Measurements from ENCODE around the gene CLDN34.

The CLDN34 gene

DNA sequence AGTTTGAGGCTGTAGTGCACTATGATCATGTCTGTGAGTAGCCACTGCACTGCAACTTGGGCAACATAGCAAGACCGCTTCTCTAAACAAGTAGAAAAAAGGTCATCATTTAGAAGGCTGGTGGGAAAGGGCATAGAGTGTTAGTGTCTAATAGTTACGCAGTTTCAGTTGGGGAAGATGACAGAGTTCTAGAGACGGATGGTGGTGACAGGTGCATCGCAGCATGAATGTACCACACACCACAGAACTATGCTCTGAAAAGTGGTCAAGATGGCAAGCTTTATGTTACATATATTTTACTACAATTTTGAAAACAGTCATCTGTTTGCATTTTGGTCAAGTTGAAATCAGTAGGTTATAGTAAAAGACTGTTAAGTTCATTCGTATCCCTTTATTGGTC is 23.7 kb upstream of the CLDN34 start:
- Histone ChIP-seq H3K4me1 (ENCODE audit: control insufficient read depth in 1 of 2, insufficient read depth in 2 of 2, low read length in 2 of 2) (peaks cover 0 to 2% of the 10 kb centered on the region in 2 experiments), H2AK5ac (ENCODE audit: low read length) (no peak overlapping the region), H3K18ac (ENCODE audit: low read length) (no peak overlapping the region), H3K14ac (ENCODE audit: low read length) (no peak overlapping the region), H3K9me3 (ENCODE audit: insufficient read depth, low read depth, low read length) (no peaks in the 10 kb centered on the region), H3K4me3 (ENCODE audit: low read depth, low read length) (no peak overlapping the region), H3K4me2 (ENCODE audit: low read length) (no peak overlapping the region), H4K91ac (ENCODE audit: low read depth, low read length) (no peak overlapping the region), H2BK120ac (ENCODE audit: insufficient read depth, low read length, poor library complexity) (no peak overlapping the region), H2BK5ac (ENCODE audit: low read depth, low read length, poor library complexity) (no peak overlapping the region), H4K12ac (ENCODE audit: low read depth, low read length) (no peak overlapping the region), H3K9ac (ENCODE audit: low read length) (no peak overlapping the region), H3K23ac (ENCODE audit: low read length) (no peak overlapping the region), H3K4ac (ENCODE audit: low read depth, low read length) (no peak overlapping the region), H2AFZ (ENCODE audit: insufficient read depth, low read length, poor library complexity) (no peak overlapping the region), H2BK12ac (ENCODE audit: low read length) (no peak overlapping the region), H3K27ac (ENCODE audit: low read depth, low read length) (no peak overlapping the region), H4K8ac (ENCODE audit: low read depth, low read length) (no peak overlapping the region), H3K27me3 (ENCODE audit: insufficient read depth, low read length) (no peaks in the 10 kb centered on the region), H3K79me2 (ENCODE audit: control insufficient read depth, insufficient read depth, low read length, poor library complexity) (no peaks in the 10 kb centered on the region), H3K79me1 (ENCODE audit: low read length) (no peaks in the 10 kb centered on the region), H3K36me3 (ENCODE audit: control insufficient read depth in 1 of 2, insufficient read depth in 2 of 2, low read length in 2 of 2) (peaks cover 44 to 53% of the 10 kb centered on the region in 2 experiments)
- DNase-seq, result no peak
- no CpG with 5 or more reads among the region's 5 CpGs for WGBS (ENCODE audit: extremely low coverage, insufficient coverage, insufficient read length)

DNA sequence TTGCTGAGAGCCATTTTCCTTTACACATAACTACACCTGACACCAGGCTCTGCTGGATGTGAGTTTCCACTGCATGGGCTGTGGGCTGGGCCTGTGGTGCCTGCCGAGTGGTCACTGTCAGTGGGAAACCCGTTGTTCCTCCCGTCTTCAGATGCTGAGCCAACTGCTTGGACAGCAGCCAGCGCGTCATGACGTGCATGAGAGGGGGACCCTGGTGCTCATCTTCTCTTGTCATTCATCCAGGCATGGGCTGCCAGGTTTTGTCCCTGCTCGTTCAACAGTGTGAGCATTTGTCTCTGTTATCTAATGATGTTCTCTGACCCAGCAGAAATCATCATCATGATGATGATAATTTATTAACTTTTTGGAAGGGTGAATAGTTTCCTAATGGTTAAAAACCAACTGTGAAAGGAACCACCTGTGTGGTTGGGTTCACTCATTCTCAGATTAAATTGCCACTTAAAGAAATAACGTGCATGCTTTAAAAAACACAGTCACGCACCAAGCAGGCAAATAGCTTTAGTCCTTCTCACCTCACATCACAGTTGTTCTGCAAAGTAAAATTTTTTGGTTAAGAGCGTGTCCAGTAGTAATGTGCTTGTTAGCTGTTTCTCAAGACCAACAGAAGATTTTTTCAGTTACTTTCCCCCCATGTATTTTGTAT is 19.9 kb upstream of the CLDN34 start:
- Histone ChIP-seq H3K27ac (ENCODE audit: low read depth, low read length) (no peak overlapping the region), H2AK5ac (ENCODE audit: low read length) (no peak overlapping the region), H3K4me2 (ENCODE audit: low read length) (no peak overlapping the region), H3K4ac (ENCODE audit: low read depth, low read length) (no peak overlapping the region), H3K36me3 (ENCODE audit: control insufficient read depth in 1 of 2, insufficient read depth in 2 of 2, low read length in 2 of 2) (peaks cover 34 to 47% of the 10 kb centered on the region in 2 experiments), H3K4me3 (ENCODE audit: low read depth, low read length) (no peak overlapping the region), H3K27me3 (ENCODE audit: insufficient read depth, low read length) (no peaks in the 10 kb centered on the region), H4K8ac (ENCODE audit: low read depth, low read length) (no peak overlapping the region), H2BK120ac (ENCODE audit: insufficient read depth, low read length, poor library complexity) (no peak overlapping the region), H3K23ac (ENCODE audit: low read length) (no peak overlapping the region), H2BK12ac (ENCODE audit: low read length) (no peak overlapping the region), H4K91ac (ENCODE audit: low read depth, low read length) (no peak overlapping the region), H2AFZ (ENCODE audit: insufficient read depth, low read length, poor library complexity) (no peak overlapping the region), H3K9ac (ENCODE audit: low read length) (no peak overlapping the region), H3K79me2 (ENCODE audit: control insufficient read depth, insufficient read depth, low read length, poor library complexity) (no peaks in the 10 kb centered on the region), H3K9me3 (ENCODE audit: insufficient read depth, low read depth, low read length) (no peaks in the 10 kb centered on the region), H2BK5ac (ENCODE audit: low read depth, low read length, poor library complexity) (no peak overlapping the region), H3K18ac (ENCODE audit: low read length) (no peak overlapping the region), H3K79me1 (ENCODE audit: low read length) (no peaks in the 10 kb centered on the region), H4K12ac (ENCODE audit: low read depth, low read length) (no peak overlapping the region), H3K14ac (ENCODE audit: low read length) (no peak overlapping the region), H3K4me1 (ENCODE audit: control insufficient read depth in 1 of 2, insufficient read depth in 2 of 2, low read length in 2 of 2) (no peaks in the 10 kb centered on the region)
- no peak for DNase-seq
- no CpG with 5 or more reads among the region's 10 CpGs for WGBS (ENCODE audit: extremely low coverage, insufficient coverage, insufficient read length)

DNA sequence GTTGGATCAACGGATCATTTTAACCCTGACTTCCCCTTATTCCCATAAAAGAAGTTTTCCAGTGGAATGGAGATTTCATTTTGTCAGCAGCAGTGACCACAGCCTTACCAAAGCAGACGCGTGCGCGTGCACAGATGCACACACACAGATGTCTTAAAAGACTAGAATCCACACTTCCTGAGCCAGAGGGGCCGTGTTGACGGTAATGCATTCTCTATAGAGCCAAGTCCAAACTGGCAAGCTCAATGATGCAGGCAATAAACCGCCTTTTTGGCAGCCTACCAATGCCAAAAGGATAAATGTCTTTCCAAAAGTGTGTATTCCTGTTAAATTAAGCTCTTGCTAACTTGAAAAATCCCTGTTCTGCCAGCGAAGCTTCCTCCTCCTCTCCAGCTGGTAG is 18.8 kb upstream of the CLDN34 start:
- Histone ChIP-seq H4K12ac (ENCODE audit: low read depth, low read length) (no peak overlapping the region), H3K79me2 (ENCODE audit: control insufficient read depth, insufficient read depth, low read length, poor library complexity) (no peaks in the 10 kb centered on the region), H3K4me1 (ENCODE audit: control insufficient read depth in 1 of 2, insufficient read depth in 2 of 2, low read length in 2 of 2) (no peaks in the 10 kb centered on the region), H2BK120ac (ENCODE audit: insufficient read depth, low read length, poor library complexity) (no peak overlapping the region), H3K18ac (ENCODE audit: low read length) (no peak overlapping the region), H3K4me3 (ENCODE audit: low read depth, low read length) (no peak overlapping the region), H4K91ac (ENCODE audit: low read depth, low read length) (no peak overlapping the region), H3K14ac (ENCODE audit: low read length) (no peak overlapping the region), H3K9ac (ENCODE audit: low read length) (no peak overlapping the region), H4K8ac (ENCODE audit: low read depth, low read length) (no peak overlapping the region), H3K79me1 (ENCODE audit: low read length) (no peaks in the 10 kb centered on the region), H2AFZ (ENCODE audit: insufficient read depth, low read length, poor library complexity) (no peak overlapping the region), H2AK5ac (ENCODE audit: low read length) (no peak overlapping the region), H3K4ac (ENCODE audit: low read depth, low read length) (no peak overlapping the region), H3K23ac (ENCODE audit: low read length) (no peak overlapping the region), H3K27me3 (ENCODE audit: insufficient read depth, low read length) (no peaks in the 10 kb centered on the region), H2BK5ac (ENCODE audit: low read depth, low read length, poor library complexity) (no peak overlapping the region), H2BK12ac (ENCODE audit: low read length) (no peak overlapping the region), H3K4me2 (ENCODE audit: low read length) (no peak overlapping the region), H3K9me3 (ENCODE audit: insufficient read depth, low read depth, low read length) (no peaks in the 10 kb centered on the region), H3K36me3 (ENCODE audit: control insufficient read depth in 1 of 2, insufficient read depth in 2 of 2, low read length in 2 of 2) (peaks cover 36 to 42% of the 10 kb centered on the region in 2 experiments), H3K27ac (ENCODE audit: low read depth, low read length) (no peak overlapping the region)
- WGBS (ENCODE audit: extremely low coverage, insufficient coverage, insufficient read length), result no CpG with 5 or more reads among the region's 9 CpGs
- DNase-seq, result no peak

DNA sequence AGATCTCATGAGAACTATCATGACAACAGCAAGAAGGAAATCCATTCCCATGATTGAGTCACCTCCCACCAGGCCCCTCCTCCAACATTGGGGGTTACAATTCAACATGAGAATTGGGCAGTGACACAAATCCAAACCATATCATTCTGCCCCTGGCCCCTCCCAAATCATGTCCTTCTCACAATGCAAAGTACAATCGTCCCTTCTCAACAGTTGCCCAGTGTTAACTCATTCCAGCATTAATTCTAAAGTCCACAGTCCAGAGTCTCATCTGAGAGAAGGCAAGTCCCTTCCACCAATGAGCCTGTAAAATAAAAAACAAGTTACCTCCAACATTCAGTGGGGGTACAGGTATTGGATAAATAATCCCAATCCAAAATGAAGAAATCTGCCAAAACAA is 14.9 kb upstream of the CLDN34 start:
- Histone ChIP-seq H2BK12ac (ENCODE audit: low read length) (no peak overlapping the region), H3K36me3 (ENCODE audit: control insufficient read depth in 1 of 2, insufficient read depth in 2 of 2, low read length in 2 of 2) (peaks cover 15 to 16% of the 10 kb centered on the region in 2 experiments), H4K91ac (ENCODE audit: low read depth, low read length) (no peak overlapping the region), H2BK5ac (ENCODE audit: low read depth, low read length, poor library complexity) (no peak overlapping the region), H3K9ac (ENCODE audit: low read length) (no peak overlapping the region), H2AK5ac (ENCODE audit: low read length) (no peak overlapping the region), H3K4ac (ENCODE audit: low read depth, low read length) (no peak overlapping the region), H2BK120ac (ENCODE audit: insufficient read depth, low read length, poor library complexity) (no peak overlapping the region), H3K4me2 (ENCODE audit: low read length) (no peak overlapping the region), H3K79me2 (ENCODE audit: control insufficient read depth, insufficient read depth, low read length, poor library complexity) (no peaks in the 10 kb centered on the region), H3K79me1 (ENCODE audit: low read length) (no peaks in the 10 kb centered on the region), H3K27ac (ENCODE audit: low read depth, low read length) (no peak overlapping the region), H3K9me3 (ENCODE audit: insufficient read depth, low read depth, low read length) (no peaks in the 10 kb centered on the region), H3K4me3 (ENCODE audit: low read depth, low read length) (no peak overlapping the region), H3K18ac (ENCODE audit: low read length) (no peak overlapping the region), H4K12ac (ENCODE audit: low read depth, low read length) (no peak overlapping the region), H4K8ac (ENCODE audit: low read depth, low read length) (no peak overlapping the region), H2AFZ (ENCODE audit: insufficient read depth, low read length, poor library complexity) (no peak overlapping the region), H3K14ac (ENCODE audit: low read length) (no peak overlapping the region), H3K23ac (ENCODE audit: low read length) (no peak overlapping the region), H3K4me1 (ENCODE audit: control insufficient read depth in 1 of 2, insufficient read depth in 2 of 2, low read length in 2 of 2) (no peaks in the 10 kb centered on the region), H3K27me3 (ENCODE audit: insufficient read depth, low read length) (no peaks in the 10 kb centered on the region)
- WGBS (ENCODE audit: extremely low coverage, insufficient coverage, insufficient read length), result no CpG with 5 or more reads among the region's 1 CpG
- DNase-seq, result no peak

Measured in trophoblast cell (in vitro differentiated cells and primary cell).